ENCODE measurements around the gene ARID1B.

ARID1B gene

DNA sequence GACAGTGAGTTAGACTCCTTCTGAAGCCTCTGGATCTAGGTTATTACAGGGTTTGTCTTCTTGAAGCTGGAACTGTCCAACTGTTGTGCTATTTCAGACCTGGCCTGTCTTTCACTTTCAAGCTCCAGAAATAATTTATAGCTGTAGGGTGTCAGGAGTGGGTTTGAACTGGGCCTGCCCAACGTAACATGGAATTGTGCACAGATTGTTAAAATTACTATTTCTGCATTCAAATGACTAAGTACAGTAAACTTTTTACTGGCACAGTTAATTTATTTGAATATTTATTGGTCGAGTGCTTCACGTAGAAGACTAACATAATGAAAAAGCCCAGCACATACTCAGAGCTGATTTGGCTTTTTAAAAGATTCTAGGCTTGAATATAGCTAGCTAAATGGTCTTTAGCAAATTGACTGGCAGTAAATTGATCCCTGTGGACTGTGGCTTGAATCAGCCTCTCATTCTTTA lies 74.3 kb downstream of the ARID1B start:
- DNase-seq (ENCODE audit: low read depth, low spot score) = no peak

DNA sequence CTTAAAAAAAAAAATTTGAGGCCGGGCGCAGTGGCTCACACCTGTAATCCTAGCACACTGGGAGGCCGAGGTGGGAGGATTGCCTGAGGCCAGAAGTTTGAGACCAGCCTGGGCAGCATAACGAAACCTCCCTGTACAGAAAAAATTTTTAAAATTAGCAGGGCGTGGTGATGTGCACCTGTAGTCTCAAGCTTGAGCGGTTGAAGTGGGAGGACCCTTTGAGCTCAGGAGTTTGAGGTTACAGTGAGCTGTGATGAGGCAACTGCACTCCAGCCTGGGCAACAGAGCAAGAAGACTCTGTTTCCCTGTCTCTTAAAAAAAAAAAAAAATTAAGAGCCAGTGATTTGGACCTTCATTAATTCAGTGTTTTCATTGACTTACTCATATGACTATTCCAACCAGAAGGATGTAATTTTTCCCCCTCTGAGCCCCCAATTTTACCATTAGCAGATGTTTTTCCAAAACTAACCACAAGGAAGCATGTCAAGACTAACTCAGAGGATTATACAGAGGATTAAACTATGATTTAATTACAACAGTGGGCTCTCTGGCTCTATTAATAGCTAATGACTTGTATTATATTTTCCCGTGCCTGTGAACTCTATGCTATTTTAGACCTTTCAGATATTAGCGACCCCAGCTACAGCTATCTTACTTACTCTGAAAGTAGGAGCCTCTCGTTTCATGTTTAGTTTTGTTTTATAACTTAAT lies 75.1 kb downstream of the ARID1B start:
- DNase-seq (ENCODE audit: low read depth, low spot score) = no peak

DNA sequence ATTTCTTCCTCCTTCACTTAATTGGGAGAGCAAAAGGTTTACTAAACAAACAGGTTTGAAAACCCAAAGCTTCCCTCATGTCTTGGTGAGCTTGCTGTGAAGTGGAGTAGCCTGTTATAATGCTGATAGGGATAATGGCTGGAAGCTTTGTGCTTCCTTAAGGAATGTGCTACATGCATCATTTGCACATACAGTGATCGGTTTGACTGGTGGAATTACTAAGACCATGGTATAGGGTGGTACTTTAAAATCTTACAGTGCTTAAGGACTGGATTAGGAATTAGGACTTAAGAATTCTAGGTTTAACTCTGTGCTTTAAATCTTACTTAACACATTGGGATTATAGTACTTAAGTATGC lies 75.7 kb downstream of the ARID1B start:
- DNase-seq (ENCODE audit: low read depth, low spot score) = no peak

DNA sequence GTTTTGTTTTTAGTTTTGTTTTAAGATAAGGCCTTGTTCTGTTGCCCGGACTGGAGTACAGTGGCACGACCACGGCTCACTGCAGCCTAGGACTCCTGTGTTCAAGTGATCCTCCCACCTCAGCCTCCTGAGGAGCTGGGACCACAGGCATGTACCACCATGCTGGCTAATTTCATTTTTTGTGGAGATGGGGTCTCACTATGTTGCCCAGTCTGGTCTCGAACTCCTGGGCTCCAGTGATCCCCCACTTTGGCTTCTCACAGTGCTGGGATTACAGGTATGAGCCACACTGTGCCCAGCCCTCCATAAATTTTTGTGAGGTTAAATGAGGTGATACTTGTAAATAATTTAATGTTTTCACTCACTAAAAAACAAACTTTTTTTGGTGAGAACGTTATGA lies 76.6 kb downstream of the ARID1B start:
- no peak for DNase-seq (ENCODE audit: low read depth, low spot score)

DNA sequence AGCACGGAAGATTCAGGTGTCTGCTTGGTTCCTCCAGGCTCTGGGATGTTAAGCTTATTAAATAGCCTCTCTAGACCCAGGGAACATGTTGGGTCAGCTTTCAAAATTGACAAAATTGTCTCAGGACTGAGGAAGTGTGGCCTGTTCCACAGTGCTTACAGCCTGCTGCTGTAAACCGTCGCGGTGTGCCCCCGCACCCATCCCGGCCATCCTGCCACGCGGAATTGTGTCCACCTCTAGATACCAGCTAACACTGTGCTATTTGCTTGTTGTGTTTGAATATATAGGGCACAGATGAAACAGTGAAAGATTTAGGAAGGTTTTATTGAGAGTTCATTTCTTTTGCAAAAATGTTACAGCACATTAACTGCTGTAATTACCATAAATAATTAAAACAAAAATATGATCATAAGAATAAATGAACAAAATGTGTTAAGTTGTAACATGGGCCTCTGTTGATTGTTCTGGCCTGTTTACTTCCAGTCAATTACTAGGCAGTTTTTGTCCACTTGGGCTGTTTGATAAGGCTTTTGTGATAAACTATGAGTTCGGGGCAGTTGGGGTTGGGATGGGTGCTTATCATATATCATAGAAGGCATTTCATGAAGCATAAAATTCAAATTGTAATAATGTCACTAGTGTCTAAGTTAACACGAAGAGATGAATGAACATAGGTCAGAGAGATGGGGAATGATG lies 77.4 kb downstream of the ARID1B start:
- DNase-seq (ENCODE audit: low read depth, low spot score) = no peak

DNA sequence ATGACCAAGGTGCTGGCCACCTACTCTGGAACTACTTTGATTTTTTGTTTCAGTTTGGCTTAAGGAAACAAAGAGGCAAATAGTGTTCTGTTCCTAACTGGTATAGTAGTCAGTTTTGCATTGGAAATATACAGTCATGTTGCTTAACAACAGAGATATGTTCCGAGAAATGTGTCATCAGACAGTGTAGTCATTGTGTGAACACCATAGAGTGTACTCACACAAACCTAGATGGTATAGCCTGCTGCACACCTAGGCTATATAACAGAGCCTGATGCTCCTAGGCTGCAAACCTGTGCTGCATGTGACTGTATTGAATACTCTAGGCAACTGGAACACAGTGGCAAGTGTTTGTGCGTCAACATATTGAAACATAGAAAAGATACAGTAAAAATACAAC lies 80.4 kb downstream of the ARID1B start:
- DNase-seq (ENCODE audit: low read depth, low spot score) = no peak

DNA sequence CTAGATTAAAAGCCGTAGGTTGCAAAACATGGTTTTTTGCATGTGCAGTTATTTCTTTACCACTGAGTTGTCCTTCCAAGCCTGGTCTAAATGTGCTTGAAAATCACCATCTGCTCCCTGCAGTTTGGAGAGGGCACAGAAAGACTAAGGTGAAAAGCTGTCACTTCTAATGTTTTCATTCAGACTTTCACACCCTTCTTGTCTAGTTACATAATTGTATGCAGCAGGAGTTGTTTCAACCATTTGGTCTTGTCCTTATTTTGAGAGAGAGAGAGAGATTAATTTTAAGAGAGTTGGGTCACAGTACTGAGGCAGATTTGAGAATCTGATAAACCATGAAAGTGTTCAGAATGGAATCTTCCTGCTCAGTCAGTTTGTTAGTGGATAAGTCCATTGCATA lies 82.5 kb downstream of the ARID1B start:
- DNase-seq (ENCODE audit: low read depth, low spot score) = no peak

DNA sequence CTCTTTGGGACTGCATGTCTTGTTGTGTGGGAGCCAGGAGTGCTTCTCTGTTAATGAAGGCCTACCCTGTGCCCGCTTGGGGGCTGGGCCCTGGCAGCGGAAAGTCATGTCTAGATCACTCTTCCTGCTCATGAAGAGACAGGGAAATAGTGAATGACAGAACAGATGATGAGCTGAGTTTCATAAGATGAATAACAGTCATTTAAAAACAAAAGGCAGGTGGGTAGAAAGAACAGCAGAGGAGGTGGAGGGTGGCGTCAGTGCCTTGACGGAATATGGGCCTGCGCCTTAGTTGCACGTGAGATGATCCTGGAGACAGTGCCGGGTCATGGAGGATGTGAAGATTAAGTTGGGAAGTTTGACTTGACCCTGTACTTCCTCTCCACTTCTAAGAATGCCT lies 85.5 kb downstream of the ARID1B start:
- no peak for DNase-seq (ENCODE audit: low read depth, low spot score)

DNA sequence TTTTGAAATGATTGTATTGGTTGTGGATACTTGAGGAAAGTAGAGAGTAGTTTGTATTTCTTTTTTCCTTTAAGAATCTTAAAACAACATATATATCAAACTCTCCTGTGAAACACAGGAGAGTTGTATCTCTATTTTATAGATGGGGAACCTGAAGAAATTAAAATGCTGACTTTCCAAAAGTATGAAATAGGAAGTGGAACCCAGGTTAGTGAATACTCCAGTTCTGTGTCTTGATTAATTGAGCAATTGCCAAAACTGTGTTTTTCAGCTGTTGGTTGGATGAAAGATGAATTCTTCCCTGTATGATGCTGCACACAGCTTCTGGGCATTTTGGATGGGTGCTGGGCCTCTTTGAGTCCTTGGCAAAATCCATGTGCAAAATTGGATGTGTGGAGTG lies 86.3 kb downstream of the ARID1B start:
- no peak for DNase-seq (ENCODE audit: low read depth, low spot score)

DNA sequence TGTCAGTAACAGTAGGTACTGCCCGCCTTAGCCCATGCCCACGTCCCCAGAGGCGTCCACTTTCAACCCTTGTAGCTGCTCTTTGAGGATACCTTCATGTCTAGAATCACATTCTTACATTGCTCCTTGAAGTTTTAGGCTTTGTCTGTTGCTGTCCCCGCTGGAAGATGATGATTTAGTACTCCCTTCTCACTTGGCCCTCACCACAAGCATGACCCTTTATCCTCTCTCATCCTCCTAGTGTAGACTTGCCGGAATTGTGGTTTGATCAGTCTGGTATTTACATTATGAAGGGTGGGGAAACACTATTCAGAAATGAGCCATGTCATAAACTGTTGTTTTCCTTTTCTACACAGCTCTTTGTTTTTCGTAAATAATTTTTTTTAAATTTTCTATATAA lies 87.4 kb downstream of the ARID1B start:
- no peak for DNase-seq (ENCODE audit: low read depth, low spot score)

DNA sequence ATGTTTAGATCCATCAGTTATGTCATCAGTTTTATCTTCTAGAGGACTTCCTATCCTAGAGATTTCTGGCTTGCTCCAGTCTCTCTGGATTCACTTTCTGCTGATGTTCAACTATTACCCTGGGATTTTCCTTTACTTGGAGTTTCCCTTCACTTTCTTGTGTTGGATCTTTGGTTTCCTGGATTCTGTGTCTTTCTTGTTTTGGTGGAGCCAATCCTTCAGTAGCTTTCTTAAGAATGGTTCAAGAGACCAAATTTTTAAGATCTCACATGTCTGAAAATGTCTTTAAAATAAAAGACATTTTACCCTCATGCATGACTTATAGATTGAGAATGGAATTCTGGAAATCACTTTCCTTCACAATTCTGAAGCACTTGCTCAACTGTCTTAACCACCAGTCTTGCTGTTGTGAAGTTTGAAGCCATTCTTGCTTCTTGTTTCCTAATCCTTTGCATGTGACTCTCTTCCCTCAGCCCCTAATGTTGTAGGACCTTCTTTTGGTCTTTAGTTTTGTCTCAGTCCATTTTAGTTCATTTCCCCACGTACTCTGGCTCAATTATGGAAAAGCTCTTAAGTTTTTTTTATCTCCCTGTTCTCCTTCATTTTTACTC lies 87.9 kb downstream of the ARID1B start:
- no peak for DNase-seq (ENCODE audit: low read depth, low spot score)

DNA sequence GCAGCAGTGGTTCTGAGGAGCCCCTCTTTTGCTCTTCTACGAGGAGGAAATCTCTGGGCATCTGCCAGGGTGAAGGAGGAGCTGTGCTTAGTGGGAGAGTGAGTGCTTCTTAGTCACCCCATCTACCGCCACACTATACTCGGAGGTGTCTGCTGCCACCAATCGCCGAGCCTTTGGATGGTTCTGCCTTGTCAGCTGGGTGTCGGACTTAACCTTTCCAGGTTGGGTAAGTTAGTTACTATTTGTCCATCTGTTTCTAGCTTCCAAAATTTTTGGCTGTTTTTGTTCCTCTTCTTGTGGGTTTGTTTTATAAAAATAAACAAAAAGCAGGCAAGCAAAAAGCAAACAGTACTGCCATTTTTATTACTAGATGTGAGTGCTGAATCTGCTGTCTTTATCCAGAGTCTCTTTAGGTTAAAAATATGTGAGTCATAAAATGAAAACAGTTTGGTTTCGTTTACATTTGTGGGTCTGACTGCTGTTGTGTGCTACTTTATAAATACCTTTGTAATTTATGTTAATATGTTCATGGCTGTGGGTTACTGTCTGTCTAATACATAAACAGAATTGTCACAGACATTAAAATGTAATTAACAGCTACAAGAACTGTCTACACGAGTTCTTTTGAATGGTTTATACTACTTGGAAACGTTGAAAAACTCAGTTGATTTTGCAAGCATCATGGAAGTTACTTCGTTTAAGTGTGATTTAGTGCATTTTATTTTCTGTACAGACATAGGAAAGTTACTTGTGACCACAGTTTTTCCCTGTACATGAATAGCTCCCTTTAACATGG lies 89.2 kb downstream of the ARID1B start:
- DNase-seq (ENCODE audit: low read depth, low spot score) = peak; percentile 35

DNA sequence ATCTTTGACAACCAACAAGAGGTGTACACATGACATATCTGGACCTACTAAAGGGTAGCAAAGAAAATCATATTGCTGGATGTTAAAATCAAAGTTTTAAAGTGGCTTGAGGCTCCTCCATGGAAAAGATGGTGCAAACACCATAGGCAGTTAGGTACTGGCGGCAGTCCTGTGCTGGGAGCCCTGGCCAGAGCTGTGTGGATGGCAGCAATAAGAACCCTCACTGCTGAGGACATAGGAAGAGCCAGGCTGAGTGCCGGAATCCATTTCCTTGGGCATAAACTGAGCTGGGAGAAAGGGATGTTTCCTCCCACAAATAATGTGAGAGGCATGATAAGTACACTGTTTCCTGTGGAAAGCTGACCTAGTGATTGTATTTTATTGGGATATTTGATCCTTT lies 89.9 kb downstream of the ARID1B start:
- DNase-seq (ENCODE audit: low read depth, low spot score) = no peak

DNA sequence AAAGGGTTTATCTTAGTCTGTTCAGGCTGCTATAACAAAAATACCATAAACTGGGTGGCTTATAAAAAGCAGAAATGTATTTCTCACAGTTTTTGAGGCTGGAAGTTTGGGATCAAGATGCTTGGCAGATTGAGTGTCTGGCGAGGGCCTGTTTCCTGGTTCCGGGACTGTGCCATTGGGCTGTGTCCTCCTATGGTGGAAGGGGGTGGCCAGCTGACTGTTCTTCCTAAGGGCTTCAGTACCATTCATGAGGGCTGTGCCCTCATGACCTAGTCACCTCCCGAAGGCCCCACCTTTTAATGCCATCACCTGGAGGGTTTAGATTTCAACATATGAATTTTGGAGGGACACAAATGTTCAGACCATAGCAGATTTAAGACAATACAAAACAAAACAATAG lies 91.2 kb downstream of the ARID1B start:
- no peak for DNase-seq (ENCODE audit: low read depth, low spot score)

DNA sequence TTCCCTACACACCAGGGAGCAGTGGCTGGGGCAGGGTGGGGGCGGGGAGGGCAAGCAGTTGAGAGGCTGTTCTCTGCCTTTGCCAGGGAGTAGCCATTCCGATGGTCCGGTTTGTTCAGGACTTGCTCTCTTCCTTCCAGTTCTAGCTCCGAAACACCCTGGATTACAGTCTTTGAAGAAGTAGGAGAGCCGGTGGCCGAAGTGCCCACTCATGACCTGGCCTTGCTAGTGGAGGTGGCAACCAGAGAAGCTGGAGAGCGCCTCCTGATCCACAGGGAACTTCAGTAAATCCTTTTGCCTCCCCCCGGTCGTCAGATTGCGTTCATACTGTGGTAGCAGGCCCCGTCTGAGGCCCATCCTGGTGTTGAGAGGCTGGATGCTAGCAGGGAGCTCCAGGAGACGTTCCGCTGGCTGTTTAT lies 92.8 kb downstream of the ARID1B start:
- no peak for DNase-seq (ENCODE audit: low read depth, low spot score)

DNA sequence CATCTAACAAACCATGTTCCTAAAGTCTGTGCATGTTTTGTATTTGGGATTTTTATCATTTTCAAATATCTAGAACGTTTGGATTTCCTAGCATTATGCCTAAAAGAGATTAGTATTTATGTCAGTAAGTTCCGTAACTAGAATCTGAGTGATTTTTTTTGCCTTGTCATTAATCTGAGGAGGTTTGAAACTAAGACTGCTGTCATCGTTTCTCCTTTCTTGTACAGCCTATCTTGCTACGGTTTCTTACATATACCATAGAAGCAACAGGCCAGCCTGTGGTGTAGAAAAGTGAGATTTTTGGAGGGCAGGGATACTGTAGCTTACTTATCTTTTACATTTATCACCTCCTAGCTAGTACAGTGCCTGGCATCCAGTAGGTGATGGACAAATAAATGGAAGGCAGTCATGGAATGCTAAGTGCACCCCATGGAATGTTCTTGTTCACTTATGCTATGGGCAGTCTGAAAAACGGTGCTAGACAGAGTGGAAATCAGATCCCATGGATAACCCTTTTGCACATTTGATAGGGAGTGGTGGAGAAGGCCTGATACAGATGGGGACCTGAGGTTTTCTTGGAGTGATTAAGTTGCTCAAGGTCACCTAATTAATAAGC lies 93.9 kb downstream of the ARID1B start:
- DNase-seq (ENCODE audit: low read depth, low spot score) = no peak

DNA sequence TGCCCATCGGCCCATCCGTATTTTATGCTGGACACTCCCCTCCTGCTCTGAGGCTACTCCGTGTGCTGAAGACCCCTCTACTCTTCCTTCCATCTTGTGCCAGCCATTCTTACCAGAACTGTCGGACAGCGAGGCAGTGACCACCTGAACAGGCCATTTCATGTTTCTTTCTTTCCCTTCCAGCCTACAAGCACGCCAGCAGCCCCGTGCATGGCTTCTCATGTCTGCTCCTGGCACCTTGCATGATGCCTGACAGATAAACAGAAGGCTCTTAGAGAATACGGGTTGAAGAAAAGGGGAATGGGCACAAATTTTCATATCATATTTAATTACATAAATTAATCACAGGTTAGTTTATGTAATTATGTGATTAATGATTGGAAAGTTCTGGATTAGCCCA lies 95.7 kb downstream of the ARID1B start:
- no peak for DNase-seq (ENCODE audit: low read depth, low spot score)

DNA sequence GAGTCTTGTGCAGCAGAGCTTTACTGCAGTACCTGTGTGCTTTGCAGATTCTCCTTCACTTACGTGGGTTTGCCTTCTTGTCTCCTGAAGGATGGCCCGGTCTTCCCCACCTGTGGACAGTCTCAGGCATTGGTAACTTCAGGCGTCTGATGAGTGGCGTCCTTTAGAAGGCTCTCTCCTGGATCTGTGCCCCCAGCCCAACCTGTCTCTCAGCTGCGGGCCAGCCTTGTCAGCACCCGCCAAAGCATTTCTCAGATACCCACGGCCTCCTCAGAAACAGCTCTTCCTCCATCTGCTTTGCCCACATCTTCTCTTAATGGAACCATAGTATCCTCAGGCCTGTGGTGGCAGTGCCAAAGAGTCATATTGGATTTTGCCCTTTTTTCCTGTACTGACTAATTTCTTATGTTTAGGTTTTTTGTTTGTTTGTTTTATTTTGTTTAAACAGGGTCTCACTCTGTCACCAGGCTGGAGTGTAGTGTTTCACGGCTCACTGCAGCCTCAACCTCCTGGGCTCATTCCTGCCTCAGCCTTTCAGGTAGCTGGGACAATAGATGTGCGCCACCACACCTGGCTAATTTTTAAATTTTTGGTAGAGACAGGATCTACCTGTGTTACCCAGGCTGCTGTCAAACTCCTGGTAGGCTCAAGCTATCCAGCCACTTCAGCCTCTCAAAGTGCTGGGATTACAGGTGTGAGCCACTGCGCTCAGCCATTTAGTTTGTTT lies 96.6 kb downstream of the ARID1B start:
- DNase-seq (ENCODE audit: low read depth, low spot score) = no peak

DNA sequence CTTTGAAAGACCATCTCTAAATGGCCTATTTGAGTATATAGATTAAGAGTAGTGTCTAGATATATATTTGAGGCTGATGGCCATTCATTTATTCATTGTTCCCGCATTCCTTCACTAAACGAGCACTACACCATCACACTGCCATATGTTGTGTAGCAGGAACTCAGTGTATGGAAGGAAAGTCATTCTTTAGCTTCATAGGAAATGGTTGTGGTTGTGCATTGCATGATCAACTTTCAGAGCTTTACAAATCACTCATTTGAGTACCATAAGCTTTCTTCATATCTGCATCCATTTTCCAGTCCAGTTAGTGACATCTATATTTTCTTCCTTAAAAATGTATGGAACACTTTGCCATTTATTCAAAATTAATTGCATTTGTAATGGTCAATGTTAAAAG lies 97.9 kb downstream of the ARID1B start:
- DNase-seq (ENCODE audit: low read depth, low spot score) = no peak

DNA sequence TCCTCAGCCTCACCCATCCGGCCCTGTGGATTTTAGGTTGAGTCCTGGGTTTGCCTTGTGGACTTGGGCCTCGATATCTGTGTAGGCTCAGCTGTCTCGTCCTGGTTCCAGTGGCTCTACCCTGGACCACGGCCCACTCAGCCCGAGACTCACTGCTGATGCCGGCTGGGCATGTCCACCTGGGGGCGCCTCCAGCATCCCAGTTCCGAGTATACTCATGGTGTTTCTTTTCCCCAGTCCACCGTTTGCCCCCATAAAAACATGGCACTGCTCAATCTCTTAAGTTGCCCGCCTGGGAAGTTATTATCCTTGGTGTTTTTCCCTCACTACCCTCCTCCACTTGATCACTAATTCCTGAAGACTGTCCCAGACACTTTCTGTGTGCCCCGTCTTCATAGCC lies 99.1 kb downstream of the ARID1B start:
- no peak for DNase-seq (ENCODE audit: low read depth, low spot score)

All from astrocyte of the hippocampus (primary cell).